ENCODE measurements around the gene LIPC. TPM values are rescaled to one million over a fixed set of nuclear protein-coding genes. Genes with fewer than 3 reads are reported as not detected.

LIPC gene
- total and polyA plus RNA-seq, 2 donors (not counting 3 experiments of a cell fraction or from before 2014, with no cell fraction given): not detected

GRCh38 chr15:58585693-58586443 is 154.1 kb downstream of the LIPC start:
- Histone ChIP-seq H3K27me3 (ENCODE audit: control insufficient read depth in 2 of 2, insufficient read depth in 2 of 2, low read length in 2 of 2) (no peaks in the 10 kb centered on the region), H4K20me1 (replicated peaks; ENCODE audit: control insufficient read depth, extremely low read depth, insufficient read depth, low read length) (no peaks in the 10 kb centered on the region), H3K79me2 (ENCODE audit: control insufficient read depth, insufficient read depth, low read length) (no peaks in the 10 kb centered on the region), H3K4me3 (replicated peaks in 1 of 3; ENCODE audit: insufficient read depth in 1 of 3, low read depth in 1 of 3, low read length in 3 of 3) (no peak overlapping the region), H3K4me1 (ENCODE audit: control insufficient read depth, extremely low read depth, insufficient read depth, low read length) (no peaks in the 10 kb centered on the region), H3K9me3 (replicated peaks; ENCODE audit: control insufficient read depth, insufficient read depth, low read length) (no peaks in the 10 kb centered on the region), H2AFZ (ENCODE audit: low read depth, low read length) (no peak overlapping the region), H3K4me2 (ENCODE audit: insufficient read depth, low read length) (no peak overlapping the region), H3K27ac (ENCODE audit: insufficient read depth, low read depth, low read length) (no peak overlapping the region), H3K9me1 (replicated peaks; ENCODE audit: control insufficient read depth, extremely low read depth, insufficient read depth, low read length) (no peaks in the 10 kb centered on the region), H3K36me3 (ENCODE audit: control insufficient read depth in 2 of 2, extremely low read depth in 1 of 2, insufficient read depth in 2 of 2, low read length in 2 of 2) (no peaks in the 10 kb centered on the region), H3K9ac (replicated peaks; ENCODE audit: extremely low read depth, insufficient read depth, low read length) (no peak overlapping the region)
- TF ChIP-seq FOS (IDR thresholded peaks at IDR 0.05; ENCODE audit: borderline replicate concordance, insufficient read depth, low read length) (no peak), EZH2 (IDR thresholded peaks at IDR 0.05; ENCODE audit: borderline replicate concordance, low read depth, low read length, severe bottlenecking) (no peak), GATA2 (IDR thresholded peaks at IDR 0.05; ENCODE audit: insufficient read depth, insufficient read length, low read depth, low read length) (no peak), POLR2AphosphoS5 (IDR thresholded peaks at IDR 0.05; ENCODE audit: insufficient read depth, low read depth, low read length) (no peak), POLR2A (IDR thresholded peaks at IDR 0.05; ENCODE audit: low read depth, low read length) (no peak), CTCF (IDR thresholded peaks at IDR 0.05; ENCODE audit: extremely low read depth in 1 of 2, insufficient read depth in 1 of 2, low read depth in 1 of 2, low read length in 2 of 2) (no peak), MAX (IDR thresholded peaks at IDR 0.05; ENCODE audit: insufficient read depth, insufficient read length) (no peak), JUN (IDR thresholded peaks at IDR 0.05; ENCODE audit: borderline replicate concordance, insufficient read depth, insufficient read length, low read depth) (no peak), MYC (IDR thresholded peaks at IDR 0.05; ENCODE audit: low read depth, low read length) (no peak)
- no TSS peak for BruUV-seq (replicated peaks)
- DNase-seq (ENCODE audit: low read depth, low spot score) (no peak), FAIRE-seq (no peak)
- CTCF ChIA-PET: no interaction called here
- dilution Hi-C loops (cut with MboI; ENCODE audit: extremely low pct_ligation_motif_present, low sequenced_read_pairs) (no loop called here), intact Hi-C loops (cut with micrococcal nuclease) (no loop called here)
- POLR2A ChIA-PET: no interaction called here

All from endothelial cell of umbilical vein (primary cell).